Activated naive CD8-positive, alpha-beta T cell treated with anti-CD3 and anti-CD28 coated beads, Interleukin-2, amount 10 ng/mL, durations not matched to agents 7 days and 5 days (primary cell): ENCODE data around the gene SGK2. TPM values are rescaled to one million over a fixed set of nuclear protein-coding genes. Genes with fewer than 3 reads are reported as not detected.

Source experiments
- ATAC-seq: fragments of 150-1000 bp; cut with Tn5 transposase; one replicate; pipeline ENCODE4 v1.10.0; 2021; ENCODE audit warnings: low read depth, moderate library complexity
- POLR2A ChIA-PET: fragments of 350-600 bp; sonication (Branson Sonifier 250); formaldehyde crosslinking; loops from one replicate; lab custom pipeline; 2021; ENCODE audit warnings: antibody characterized with exemption; lab: Charles Lee
- DNase-seq: peaks from one replicate; pipeline ENCODE4 v3.0.0; 2021
- H3K27ac Mint-ChIP-seq: one replicate; pipeline ENCODE4 v1.8.0; 2022; ENCODE audit warnings: mild to moderate bottlenecking, mixed read lengths
- H3K27me3 Mint-ChIP-seq: one replicate; pipeline ENCODE4 v1.8.0; 2022; ENCODE audit warnings: mild to moderate bottlenecking, moderate library complexity, mixed read lengths
- H3K36me3 Mint-ChIP-seq: one replicate; pipeline ENCODE4 v1.8.0; 2021; ENCODE audit warnings: mild to moderate bottlenecking, mixed read lengths
- H3K4me1 Mint-ChIP-seq: one replicate; pipeline ENCODE4 v1.8.0; 2021; ENCODE audit warnings: mixed read lengths
- H3K4me3 Mint-ChIP-seq: one replicate; pipeline ENCODE4 v1.8.0; 2022; ENCODE audit warnings: mild to moderate bottlenecking, moderate library complexity, mixed read lengths
- H3K9me3 Mint-ChIP-seq: one replicate; pipeline ENCODE4 v1.8.0; 2021; ENCODE audit warnings: mixed read lengths
- total RNA-seq, 2 experiments: library from RNA; stranded (reverse); gene quantifications; one replicate each; pipeline ENCODE4 v1.2.3, GENCODE V29; 2021

The SGK2 gene
- total RNA-seq, 2 experiments from 2014 or later = 0.48 to 0.53 TPM

DNA sequence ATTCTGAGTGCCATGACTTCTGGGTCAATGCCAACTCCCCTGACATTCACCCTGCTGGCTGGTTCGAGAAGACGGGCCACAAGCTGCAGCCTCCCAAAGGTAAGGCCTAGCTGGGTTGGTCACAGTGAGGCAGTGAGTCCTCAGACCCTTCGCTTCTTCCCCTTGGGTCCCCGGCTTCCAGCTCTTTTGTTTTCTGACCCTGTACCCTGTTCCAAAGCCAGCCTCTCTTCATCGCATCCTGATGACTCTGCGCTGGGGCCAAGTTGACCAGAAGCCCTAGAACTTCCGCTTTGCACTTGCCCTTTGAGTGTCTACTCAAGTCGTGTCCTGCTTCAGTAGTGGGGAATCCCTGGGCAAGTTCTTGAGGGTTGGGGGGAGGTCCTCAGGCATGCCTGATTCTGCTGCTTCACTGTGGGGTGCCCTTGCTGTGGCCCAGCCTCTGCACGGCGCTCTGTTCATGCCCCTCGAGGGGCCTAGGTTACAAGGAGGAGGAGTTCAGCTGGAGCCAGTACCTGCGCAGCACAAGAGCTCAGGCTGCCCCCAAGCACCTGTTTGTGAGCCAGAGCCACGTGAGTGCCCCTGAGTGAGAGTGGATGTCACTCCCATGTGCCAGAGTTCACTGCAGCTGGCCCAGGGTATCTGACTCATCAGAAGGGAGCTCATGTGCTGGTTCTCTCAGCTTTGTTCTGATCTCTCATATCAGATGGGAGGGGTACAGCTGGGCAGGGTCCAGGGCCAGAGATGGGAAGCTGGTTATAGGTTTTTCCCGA, 28.3 kb upstream of the SGK2 start:
- Mint-ChIP-seq H3K9me3 (no peaks in the 10 kb centered on the region), H3K27me3 (no peaks in the 10 kb centered on the region), H3K4me3 (no peak overlapping the region), H3K4me1 (no peaks in the 10 kb centered on the region), H3K36me3 (peaks cover 1% of the 10 kb centered on the region), H3K27ac (no peak overlapping the region)
- POLR2A ChIA-PET = no interaction called here
- DNase-seq (no peak), ATAC-seq (no peak)

DNA sequence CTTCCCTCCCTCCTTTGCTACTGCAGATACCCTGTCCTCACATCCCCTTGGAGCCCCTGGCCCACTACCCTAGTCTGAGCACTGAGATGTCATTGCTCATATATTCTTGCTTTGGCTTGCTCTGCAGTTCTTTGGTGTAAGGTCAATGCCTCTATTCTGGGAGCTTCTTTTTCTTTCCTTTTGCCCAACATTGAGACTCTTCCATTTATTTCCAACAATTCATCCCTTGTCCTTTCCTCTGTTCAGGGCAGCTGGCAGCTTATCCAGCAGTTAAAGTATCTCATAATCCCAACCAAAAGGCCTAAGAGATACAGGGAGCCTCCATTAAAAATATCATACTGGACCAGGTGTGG, 27.8 kb upstream of the SGK2 start:
- ATAC-seq (no peak), DNase-seq (no peak)
- Mint-ChIP-seq H3K36me3 (peaks cover 1% of the 10 kb centered on the region), H3K4me1 (no peaks in the 10 kb centered on the region), H3K4me3 (no peak overlapping the region), H3K27me3 (no peaks in the 10 kb centered on the region), H3K9me3 (no peaks in the 10 kb centered on the region), H3K27ac (no peak overlapping the region)
- POLR2A ChIA-PET = no interaction called here

DNA sequence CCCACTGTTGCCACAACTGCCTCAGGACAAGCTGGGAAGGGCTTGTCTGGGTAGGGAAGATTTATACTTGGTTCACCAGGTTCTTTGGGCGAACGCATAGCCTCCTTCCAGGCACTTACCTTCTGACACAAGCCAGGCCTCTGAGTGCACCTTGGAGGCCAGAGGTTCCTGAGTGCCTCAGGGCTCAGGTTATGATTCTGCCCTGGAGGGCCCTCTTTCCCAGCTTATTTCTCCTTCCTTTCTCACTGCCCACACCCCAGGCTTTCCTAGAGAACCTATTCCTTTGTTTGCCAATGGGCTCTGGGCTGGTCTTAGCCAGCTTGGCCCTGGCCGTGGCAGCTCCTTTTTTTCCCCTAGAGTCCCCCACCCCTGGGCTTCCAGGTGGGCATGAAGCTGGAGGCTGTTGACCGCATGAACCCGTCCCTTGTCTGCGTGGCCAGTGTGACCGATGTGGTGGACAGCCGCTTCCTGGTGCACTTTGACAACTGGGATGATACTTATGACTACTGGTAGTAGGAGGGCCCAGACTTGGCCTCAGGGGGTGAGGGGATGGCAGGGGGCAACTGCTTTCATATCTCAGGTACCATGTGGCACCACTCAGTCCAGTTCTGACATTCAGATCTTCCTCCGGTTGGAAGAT, 26.3 kb upstream of the SGK2 start:
- POLR2A ChIA-PET = no interaction called here
- ATAC-seq (no peak), DNase-seq (no peak)
- Mint-ChIP-seq H3K27me3 (no peaks in the 10 kb centered on the region), H3K4me3 (no peak overlapping the region), H3K9me3 (no peaks in the 10 kb centered on the region), H3K36me3 (peaks cover 1% of the 10 kb centered on the region), H3K27ac (no peak overlapping the region), H3K4me1 (no peaks in the 10 kb centered on the region)

DNA sequence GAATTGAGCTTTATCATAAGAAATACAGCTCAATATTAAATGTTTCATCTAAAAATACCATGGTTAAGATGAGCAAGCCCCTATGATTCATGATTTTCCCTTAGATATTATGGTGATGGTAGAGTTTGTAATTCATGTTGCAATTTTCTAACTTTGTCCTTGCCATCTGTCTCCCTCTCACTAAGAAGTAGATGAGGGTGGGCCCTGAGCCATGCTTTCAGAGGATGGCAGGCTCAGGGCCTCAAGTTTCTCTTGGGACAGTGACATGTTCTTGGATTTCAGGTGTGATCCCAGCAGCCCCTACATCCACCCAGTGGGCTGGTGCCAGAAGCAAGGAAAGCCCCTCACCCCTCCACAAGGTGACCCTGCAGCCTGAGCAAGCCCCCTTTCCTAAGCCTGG, 25.8 kb upstream of the SGK2 start:
- DNase-seq = no peak
- Mint-ChIP-seq H3K27ac (no peak overlapping the region), H3K36me3 (peaks cover 1% of the 10 kb centered on the region), H3K4me3 (no peak overlapping the region), H3K9me3 (no peaks in the 10 kb centered on the region), H3K27me3 (no peaks in the 10 kb centered on the region), H3K4me1 (no peaks in the 10 kb centered on the region)
- POLR2A ChIA-PET = no interaction called here
- no peak for ATAC-seq

DNA sequence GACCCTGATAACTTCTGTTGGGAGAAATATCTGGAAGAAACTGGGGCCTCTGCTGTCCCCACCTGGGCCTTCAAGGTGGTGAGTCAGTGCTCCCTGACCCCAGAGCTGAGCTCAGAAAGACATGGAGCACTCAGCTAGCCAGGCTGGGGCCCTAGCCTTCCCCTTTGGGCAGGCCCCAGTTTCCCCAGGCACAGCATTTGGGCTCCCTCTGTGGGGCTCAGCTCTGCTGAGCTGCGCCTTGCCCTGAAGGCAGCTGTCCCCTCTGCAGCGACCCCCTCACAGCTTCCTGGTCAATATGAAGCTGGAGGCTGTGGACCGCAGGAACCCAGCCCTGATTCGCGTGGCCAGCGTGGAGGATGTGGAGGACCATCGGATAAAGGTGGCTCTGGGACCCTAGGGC, 24.8 kb upstream of the SGK2 start:
- no peak overlapping the region for H3K4me3 Mint-ChIP-seq
- H3K27me3 Mint-ChIP-seq = no peaks in the 10 kb centered on the region
- H3K27ac Mint-ChIP-seq = no peak overlapping the region
- ATAC-seq = no peak
- no peaks in the 10 kb centered on the region for H3K4me1 Mint-ChIP-seq
- H3K36me3 Mint-ChIP-seq = peaks cover 1% of the 10 kb centered on the region
- no peak for DNase-seq
- no peaks in the 10 kb centered on the region for H3K9me3 Mint-ChIP-seq
- POLR2A ChIA-PET = no interaction called here

DNA sequence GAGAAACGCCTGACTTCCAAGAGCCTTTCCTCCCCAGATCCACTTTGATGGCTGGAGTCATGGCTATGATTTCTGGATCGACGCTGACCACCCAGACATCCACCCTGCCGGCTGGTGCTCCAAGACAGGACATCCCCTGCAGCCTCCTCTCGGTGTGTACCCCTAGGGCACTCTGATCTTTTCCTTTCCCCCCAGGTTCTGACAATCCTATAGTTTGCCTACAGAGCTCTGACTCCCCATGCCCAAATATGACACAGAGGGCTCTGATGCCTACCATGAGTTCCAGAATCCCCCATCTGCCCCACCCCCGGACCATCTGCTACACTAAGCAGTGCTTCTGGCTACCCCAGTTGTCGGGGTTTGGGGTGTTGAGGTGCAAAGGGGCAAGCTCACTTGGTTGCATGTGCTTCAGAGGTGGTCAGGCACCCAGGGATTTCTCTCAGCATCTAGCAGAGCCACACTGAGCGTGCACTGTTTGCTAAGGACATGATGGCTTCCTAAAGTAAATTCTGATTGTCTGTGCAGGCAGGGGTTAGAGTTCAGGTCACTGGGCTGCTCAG, 24.0 kb upstream of the SGK2 start:
- H3K27me3 Mint-ChIP-seq = no peaks in the 10 kb centered on the region
- no peak overlapping the region for H3K4me3 Mint-ChIP-seq
- ATAC-seq (no peak), DNase-seq (no peak)
- H3K36me3 Mint-ChIP-seq = no peaks in the 10 kb centered on the region
- POLR2A ChIA-PET = no interaction called here
- H3K9me3 Mint-ChIP-seq = no peaks in the 10 kb centered on the region
- H3K4me1 Mint-ChIP-seq = no peaks in the 10 kb centered on the region
- H3K27ac Mint-ChIP-seq = no peak overlapping the region

DNA sequence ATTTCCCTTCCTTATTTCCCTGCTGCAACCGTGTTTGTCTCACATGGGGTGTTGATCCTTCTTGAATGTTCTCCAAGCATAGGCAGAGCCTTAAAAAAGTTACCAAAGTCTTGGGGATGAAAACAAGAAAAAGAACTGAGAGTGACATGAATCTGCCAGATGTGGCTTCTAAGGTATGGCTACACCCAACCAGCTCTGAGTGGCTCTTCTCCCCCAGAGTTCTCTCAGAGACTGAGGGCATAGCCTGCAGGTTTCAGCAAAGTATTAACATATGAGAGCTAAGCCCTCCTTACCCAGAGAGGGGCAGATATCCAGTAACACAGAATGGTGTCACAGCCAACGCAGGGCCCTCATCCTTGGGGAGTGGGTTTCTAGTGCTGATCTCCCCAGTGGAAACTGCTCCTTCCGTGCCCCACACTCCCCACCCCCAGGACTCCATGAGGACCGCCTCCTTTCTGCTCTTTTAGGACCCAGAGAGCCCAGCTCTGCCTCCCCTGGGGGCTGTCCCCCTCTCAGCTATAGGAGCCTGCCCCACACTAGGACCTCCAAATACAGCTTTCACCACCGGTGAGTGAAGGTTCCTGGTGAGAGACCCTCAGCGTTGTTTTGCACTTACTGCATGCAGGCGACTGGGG, 23.3 kb upstream of the SGK2 start:
- Mint-ChIP-seq H3K4me1 (no peaks in the 10 kb centered on the region), H3K9me3 (no peaks in the 10 kb centered on the region), H3K4me3 (no peak overlapping the region), H3K27ac (no peak overlapping the region), H3K27me3 (no peaks in the 10 kb centered on the region), H3K36me3 (no peaks in the 10 kb centered on the region)
- POLR2A ChIA-PET = no interaction called here
- DNase-seq = no peak
- ATAC-seq = no peak

DNA sequence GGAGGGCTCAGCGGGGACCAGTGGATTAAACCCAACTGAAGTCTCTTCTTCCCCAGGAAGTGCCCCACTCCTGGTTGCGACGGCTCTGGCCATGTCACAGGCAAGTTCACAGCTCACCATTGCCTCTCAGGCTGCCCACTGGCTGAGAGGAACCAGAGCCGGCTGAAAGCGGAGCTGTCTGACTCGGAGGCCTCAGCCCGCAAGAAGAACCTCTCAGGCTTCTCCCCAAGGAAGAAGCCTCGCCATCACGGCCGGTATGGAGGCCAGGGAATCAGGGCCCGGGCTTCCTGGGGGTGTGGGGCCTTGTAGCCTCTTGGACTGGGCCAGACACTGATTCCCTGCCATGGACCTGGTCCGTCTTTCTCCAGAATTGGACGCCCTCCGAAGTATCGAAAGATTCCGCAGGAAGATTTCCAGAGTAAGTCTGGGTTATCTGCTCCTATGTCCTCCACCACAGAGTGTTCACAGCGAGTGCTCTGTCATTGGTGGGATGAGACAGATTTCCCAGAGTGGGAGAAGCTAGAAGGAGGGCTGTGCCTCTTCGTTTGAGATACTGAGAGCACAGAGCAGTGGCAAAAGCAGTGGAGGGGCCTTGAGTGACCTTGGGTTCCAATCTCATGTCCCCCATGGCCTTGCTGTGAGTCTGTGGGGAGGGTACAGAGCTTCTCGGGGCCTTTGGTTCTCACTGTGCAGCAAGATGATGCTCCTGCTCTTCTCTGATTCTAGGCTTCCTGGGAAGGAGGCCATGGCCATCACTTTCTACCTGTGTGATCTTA, 22.6 kb upstream of the SGK2 start:
- H3K36me3 Mint-ChIP-seq = no peaks in the 10 kb centered on the region
- no peaks in the 10 kb centered on the region for H3K9me3 Mint-ChIP-seq
- no peaks in the 10 kb centered on the region for H3K27me3 Mint-ChIP-seq
- POLR2A ChIA-PET = no interaction called here
- no peak overlapping the region for H3K27ac Mint-ChIP-seq
- no peak overlapping the region for H3K4me3 Mint-ChIP-seq
- ATAC-seq (no peak), DNase-seq (no peak)
- no peaks in the 10 kb centered on the region for H3K4me1 Mint-ChIP-seq

DNA sequence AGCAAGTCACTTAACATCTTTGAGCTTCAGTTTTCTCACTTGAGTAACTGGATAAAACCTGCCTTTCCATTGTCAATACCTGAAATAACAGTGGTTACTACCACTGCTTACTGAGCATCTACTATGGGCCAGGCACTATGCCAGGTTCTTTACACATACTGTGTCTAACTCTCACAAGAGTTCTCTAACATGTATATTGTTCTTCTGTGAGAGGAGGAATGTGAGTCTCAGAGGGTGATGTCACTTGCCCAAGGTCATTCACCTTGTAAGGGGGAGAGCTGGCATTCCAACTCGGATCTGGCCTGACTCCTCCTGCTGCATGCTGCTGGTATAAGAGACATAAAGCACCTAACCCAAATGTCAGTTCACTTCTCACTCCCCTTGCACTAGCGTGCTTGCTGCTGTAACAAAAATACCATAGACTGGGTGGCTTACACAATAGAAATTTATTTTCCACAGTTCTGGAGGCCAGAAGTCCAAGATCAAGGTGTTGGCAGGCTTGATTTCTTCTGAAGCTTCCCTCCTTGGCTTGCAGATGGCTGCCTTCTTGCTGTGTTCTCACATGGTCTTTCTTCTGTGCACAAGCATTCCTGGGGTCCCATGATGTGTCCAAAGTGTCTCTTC, 21.9 kb upstream of the SGK2 start:
- no peak overlapping the region for H3K4me3 Mint-ChIP-seq
- no peaks in the 10 kb centered on the region for H3K9me3 Mint-ChIP-seq
- no peaks in the 10 kb centered on the region for H3K27me3 Mint-ChIP-seq
- POLR2A ChIA-PET = no interaction called here
- H3K27ac Mint-ChIP-seq = no peak overlapping the region
- ATAC-seq = no peak
- DNase-seq = no peak
- H3K36me3 Mint-ChIP-seq = no peaks in the 10 kb centered on the region
- H3K4me1 Mint-ChIP-seq = no peaks in the 10 kb centered on the region

DNA sequence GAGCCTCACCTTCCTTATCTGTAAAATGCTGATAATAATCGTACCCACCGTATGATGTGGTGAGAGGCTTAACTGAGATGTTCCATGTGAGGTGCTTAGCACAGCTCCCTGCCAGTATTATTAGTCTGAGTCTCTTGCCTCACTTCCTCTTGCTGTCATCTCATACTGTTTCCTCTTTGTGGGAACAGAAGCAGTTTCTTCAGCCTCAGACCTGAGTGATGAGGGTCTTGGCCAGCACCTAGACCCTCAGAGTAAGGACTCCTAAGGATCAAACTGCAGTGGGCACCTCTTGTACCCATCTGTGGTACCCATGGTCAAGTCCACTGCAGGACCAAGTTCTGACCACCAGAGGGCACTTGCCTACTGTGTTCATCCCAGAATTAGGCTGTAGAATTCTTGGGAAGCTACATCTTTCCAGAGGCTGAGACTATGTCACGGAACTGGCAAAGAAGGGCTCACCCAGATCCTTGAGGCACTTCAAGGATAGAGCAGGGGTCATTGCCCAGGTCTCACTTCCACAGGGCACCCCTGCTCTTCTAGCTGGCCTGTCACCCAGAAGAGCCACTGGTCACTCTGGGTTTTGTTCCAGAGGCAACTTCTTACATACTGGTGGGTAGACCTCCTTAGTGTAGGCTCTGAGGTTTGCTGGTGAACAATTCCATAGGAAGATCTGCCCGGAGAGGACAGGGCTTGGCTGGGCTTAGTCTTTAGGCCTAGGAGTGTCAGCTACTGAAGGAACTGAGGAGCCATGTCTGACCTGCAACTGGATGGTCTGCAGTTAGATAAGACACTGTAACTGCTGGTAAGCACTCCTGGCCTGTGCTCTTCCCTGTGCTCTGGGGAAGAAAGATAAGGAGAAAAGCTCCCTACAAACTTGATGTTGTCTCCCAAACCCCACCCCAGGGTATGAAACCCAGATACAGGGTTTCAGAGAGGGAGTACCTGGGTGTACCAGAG, 20.6 kb upstream of the SGK2 start:
- ATAC-seq (peak; percentile 52), DNase-seq (peak; percentile 51)
- POLR2A ChIA-PET = no interaction called here
- Mint-ChIP-seq H3K9me3 (no peaks in the 10 kb centered on the region), H3K27ac (no peak overlapping the region), H3K4me1 (no peaks in the 10 kb centered on the region), H3K4me3 (no peak overlapping the region), H3K36me3 (no peaks in the 10 kb centered on the region), H3K27me3 (no peaks in the 10 kb centered on the region)

DNA sequence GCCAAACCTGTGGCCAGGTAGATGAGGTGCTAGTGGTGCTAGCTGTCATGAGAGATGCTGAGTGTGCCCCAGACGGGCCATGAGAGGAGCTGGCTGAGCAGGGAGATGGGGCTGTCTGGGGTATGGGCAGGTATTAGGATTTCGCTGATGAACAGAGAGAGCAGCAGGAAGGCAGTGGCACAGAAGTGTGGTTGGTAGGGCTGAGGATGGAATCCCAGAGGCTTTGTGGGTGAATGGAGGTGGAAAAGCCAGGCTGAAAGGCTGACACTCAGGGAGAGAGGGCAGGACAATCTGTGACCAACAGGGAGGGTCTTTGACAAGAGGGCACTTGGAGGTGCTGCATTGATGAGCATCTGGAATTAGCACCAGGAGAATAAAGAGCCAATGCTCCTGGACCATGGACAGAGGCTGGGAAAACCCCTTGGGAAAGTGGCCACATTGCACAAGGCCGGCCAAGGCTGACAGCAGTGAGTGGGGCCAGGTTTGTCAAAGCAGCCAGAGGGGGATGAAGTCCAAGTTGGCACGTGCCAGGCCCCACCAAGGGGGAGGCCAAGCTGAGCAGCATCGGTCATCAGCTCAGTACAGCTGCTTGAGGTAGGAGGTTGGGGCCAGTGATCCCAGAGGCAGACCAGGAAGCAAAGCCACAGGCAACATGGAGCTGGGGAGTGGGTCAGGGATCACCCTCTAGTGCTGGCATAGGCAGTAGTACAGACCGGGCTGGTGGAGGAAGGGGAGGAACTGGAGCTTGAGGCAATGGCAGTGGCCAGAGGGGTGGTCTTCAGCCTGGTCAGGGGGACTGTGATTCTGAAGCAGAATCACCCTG, 19.7 kb upstream of the SGK2 start:
- H3K9me3 Mint-ChIP-seq = no peaks in the 10 kb centered on the region
- no peak overlapping the region for H3K4me3 Mint-ChIP-seq
- no peak for ATAC-seq
- no peak for DNase-seq
- no peaks in the 10 kb centered on the region for H3K4me1 Mint-ChIP-seq
- no peak overlapping the region for H3K27ac Mint-ChIP-seq
- POLR2A ChIA-PET = interaction anchor here (0.5 kb wide), 1 partner anchor 1301 kb away, joined by 3 read pairs; no protein-coding TSS in a partner anchor
- no peaks in the 10 kb centered on the region for H3K27me3 Mint-ChIP-seq
- H3K36me3 Mint-ChIP-seq = no peaks in the 10 kb centered on the region
